Measurements from ENCODE around the gene BEGAIN.

DNA sequence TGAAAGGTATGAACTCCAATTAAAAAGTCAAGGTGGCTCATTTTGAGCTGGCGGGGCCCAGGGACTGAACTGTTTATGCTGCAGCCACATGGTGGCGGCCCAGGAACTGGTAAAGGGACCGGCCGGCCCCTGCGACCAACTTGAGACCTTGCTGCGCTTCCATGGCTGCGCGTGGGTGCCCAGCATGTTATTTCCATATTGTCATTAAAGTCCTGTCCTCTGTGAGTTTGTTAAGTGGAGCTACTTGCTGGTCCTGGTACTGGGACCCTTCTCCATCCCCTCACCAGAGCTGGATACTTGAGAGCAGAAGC, 62.3 kb downstream of the BEGAIN start:
- TF ChIP-seq POLR2A (IDR thresholded peaks at IDR 0.05): no peak
- TF ChIP-seq, protein P1, sequence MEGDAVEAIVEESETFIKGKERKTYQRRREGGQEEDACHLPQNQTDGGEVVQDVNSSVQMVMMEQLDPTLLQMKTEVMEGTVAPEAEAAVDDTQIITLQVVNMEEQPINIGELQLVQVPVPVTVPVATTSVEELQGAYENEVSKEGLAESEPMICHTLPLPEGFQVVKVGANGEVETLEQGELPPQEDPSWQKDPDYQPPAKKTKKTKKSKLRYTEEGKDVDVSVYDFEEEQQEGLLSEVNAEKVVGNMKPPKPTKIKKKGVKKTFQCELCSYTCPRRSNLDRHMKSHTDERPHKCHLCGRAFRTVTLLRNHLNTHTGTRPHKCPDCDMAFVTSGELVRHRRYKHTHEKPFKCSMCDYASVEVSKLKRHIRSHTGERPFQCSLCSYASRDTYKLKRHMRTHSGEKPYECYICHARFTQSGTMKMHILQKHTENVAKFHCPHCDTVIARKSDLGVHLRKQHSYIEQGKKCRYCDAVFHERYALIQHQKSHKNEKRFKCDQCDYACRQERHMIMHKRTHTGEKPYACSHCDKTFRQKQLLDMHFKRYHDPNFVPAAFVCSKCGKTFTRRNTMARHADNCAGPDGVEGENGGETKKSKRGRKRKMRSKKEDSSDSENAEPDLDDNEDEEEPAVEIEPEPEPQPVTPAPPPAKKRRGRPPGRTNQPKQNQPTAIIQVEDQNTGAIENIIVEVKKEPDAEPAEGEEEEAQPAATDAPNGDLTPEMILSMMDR (IDR thresholded peaks at IDR 0.05): no peak
